Cortex of kidney (tissue), 1 donor: ENCODE measurements around the gene PLAC8L1.

Experiments used
- DNase-seq: peaks from one replicate; lab custom pipeline; 2025; lab: John Stamatoyannopoulos, UW

PLAC8L1 gene

DNA sequence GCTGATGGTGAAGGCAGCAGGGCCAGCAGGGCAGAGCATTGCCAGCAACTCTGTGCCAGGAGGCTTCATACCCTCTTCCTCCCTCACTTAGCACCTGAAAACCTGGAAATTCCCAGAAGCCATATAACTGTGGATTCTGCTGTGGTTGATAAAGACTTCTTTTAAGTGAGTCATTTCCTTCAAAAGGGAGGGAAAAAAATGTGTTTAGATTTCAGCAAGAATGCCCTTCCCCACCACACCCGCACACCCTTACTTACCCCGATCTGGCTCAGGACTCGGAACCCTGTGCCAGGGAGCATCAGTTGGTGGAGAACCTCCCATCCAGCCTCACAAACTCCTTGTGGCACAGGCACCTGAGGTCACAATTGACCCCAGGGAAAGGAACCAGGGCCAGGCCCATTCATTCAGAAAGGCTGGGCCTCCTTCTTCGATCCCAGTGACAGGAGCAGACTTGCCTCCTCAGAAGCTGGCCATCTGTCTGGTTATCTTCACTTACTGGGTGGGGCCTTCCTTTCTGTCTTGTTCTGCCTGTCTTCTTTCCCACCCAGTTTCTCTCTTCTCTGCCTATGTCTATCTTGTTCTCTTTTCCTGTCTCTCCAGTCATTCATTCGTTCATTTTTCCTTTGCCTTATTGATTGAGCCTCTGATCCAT lies 62.6 kb downstream of the PLAC8L1 start:
- no peak for DNase-seq

DNA sequence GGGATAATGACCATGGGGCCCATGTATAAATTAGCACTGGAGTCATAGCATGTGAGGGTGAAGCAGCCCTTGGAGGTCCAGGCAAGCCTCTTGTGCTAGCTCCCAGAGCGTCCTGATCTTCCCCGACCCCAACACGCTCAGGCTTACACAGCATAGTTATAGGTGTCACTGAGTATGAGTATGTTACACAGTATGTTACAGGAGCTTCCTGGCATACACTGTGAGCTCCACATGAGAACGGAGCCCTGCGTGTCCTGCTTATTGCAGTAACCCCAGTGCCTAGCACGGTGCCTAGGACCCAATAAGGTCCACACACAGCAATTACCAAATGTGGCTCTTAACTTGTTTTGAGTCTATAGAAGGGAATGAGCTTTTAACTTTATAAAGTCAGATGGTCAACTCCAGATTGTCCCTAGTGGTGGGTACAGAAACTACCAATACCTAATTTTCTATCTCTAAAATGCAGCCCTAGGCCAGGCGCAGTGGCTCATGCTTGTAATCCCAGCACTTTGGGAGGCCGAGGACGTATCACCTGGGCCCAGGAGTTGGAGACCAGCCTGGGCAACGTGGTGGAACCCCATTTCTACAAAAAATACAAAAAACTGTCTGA lies 64.1 kb downstream of the PLAC8L1 start:
- DNase-seq = no peak

GRCh38 chr5:146040527-146040926 lies 64.8 kb downstream of the PLAC8L1 start:
- DNase-seq = no peak

DNA sequence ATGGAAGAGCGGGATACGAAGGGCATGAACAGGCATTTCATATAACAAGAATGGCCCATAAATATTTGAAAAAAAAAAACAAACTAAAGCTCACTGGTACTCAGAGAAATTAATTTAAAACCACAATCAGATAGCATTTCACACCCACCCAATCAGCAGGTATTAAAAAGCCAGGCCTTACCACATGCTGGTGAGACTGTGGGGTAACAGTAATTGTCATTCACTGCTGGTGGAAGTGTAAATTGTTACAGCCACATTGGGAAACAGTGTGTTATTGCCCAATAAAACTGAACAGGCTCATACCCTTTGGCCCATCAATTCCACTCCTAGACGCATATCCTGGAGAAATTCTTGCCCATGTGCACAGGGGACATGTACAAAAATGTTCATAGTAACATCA lies 66.0 kb downstream of the PLAC8L1 start:
- DNase-seq = no peak

DNA sequence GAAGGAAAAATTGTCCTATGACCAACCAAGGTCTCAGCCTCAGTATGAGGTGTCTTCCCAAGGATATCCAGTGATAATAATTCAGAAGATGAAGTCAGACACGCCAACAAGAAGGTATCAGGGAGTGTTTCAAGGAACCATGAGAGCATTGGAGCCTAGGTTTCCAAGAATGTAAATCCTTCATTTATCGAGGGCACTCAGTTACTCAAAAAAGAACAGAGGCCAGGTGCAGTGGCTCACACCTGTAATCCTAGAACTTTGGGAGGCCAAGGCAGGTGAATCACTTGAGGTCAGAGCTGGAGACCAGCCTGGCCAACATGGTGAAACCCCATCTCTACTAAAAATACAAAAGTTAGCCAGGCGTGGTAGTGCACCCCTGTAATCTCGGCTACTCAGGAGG lies 70.8 kb downstream of the PLAC8L1 start:
- DNase-seq = no peak
